ENCODE results near the gene ARF5.

ARF5 gene

GRCh38 chr7:127588697-127589482 lies 679 bp downstream of the ARF5 start:
- DNase-seq (ENCODE audit: low read depth, low spot score): no peak

DNA sequence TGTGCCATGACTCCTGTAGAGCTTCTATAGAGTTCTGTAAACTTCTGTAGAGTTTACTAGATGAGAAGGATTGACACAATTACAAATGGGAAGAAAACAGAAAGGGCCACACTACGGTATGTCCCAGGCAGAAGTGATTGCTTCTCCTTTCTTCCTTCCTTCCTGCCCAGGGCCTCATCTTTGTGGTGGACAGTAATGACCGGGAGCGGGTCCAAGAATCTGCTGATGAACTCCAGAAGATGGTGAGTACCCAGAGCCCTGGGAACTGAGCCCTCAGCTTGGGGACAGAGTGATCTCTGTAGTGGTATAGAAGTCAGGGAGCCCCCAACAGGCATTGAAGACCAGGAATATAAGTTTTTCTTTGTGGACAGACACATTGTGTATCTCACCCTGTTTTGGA lies 1.7 kb downstream of the ARF5 start:
- no peak for DNase-seq (ENCODE audit: low read depth, low spot score)

- no peak for DNase-seq (ENCODE audit: low read depth, low spot score)
Observed at GRCh38 chr7:127591189-127591588, 3.0 kb downstream of the ARF5 start.

DNA sequence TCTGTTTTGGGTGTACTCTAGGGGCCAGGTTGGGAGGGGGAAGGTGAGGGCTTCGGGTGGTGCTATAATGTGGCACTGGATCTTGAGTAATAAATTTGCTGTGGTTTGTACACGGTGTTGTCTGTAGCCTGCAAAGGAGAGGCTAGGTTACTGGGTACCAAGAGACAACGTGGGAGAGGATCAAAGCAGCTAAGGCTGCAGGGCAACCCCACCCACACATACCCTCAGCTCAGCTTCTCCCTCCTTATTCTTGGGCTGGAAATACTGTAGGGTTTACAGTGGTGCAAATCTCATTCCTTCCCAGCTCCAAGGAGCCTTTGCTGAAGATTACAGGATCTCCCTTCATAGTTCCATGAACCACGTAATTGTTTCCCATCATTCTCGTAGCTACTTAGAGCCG lies 3.4 kb downstream of the ARF5 start:
- DNase-seq (ENCODE audit: low read depth, low spot score): no peak

GRCh38 chr7:127592550-127592949 lies 4.3 kb downstream of the ARF5 start:
- DNase-seq (ENCODE audit: low read depth, low spot score): no peak

DNA sequence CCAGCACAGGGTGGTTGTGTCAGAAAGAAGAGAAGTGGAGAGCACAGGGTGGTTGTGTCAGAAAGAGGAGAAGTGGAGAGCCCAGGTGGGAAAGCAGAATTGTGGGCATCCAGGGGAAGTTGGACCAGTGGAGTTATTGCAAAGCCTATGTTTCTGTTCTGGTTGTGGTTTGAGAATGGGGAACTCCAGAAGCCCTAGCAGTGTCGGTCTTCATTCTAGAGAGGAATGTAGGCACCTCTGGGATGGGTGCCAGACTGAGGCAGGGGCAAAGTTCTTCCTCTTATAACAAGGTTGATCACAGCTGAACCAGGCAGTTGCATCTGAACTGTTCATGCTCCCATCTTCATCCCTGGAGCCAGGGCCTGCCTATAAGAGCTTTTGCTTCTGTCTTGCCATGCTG lies 6.3 kb downstream of the ARF5 start:
- DNase-seq (ENCODE audit: low read depth, low spot score): no peak

GRCh38 chr7:127595737-127596136 lies 7.5 kb downstream of the ARF5 start:
- DNase-seq (ENCODE audit: low read depth, low spot score): no peak

- DNase-seq (ENCODE audit: low read depth, low spot score): no peak
Observed at GRCh38 chr7:127598318-127598717, 10.1 kb downstream of the ARF5 start.

DNA sequence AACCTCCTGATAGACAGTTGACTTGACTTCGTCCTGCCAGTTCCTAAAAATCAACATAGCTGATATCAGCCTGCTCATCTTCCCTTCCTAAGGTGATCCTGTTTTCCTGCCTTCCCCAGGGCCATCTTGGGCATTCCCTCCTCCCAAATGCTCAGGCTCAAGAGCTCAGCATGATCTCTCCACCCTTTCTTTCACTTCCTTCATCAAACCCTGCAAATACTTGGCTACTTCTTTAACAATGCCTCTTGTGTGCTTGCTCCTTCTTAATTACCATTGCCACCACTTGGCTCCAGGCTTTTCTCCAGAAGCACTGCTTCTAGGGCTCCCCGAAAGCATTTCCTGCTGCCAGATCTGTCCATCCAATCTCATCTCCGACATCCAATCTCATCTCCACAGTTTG lies 12.7 kb downstream of the ARF5 start:
- no peak for DNase-seq (ENCODE audit: low read depth, low spot score)

DNA sequence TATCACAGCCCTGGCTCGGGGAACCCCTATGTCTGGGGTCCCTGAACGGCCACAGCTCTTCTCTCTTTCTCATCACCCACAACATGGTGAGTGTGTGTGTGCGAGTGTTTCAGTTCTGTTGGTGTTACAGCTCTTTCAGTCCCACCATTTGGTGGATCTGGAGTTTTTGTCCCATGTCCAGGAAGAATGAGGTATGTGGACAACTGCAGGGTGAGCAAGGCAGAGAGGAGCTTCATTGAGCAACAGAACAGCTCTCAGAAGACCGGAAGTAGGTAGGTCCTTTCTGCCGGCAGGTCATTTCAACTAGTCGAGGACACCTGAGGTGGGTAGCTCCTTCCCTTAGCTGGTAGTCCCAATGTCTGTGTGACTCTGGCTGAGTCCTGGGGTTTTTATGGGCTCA lies 20.2 kb downstream of the ARF5 start:
- DNase-seq (ENCODE audit: low read depth, low spot score): no peak

- no peak for DNase-seq (ENCODE audit: low read depth, low spot score)
Observed at GRCh38 chr7:127609297-127609696, 21.1 kb downstream of the ARF5 start.

DNA sequence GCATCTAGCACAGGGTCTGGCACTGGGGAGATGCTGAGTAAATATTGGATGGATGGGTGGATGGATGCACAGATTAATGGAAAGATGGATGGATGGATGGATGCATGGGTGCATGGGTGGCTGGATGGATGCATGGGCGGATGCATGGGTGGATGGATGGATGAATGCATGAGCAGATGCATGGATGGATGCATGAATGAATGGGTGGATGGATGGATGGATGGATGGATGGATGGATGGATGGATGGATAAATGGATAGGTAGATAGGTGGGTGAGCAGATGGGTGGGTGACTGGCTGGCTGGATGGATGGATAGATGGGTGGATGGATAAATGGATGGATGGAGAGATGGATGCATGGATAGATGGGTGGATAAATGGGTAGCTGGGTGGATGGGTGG lies 24.1 kb downstream of the ARF5 start:
- DNase-seq (ENCODE audit: low read depth, low spot score): no peak

DNA sequence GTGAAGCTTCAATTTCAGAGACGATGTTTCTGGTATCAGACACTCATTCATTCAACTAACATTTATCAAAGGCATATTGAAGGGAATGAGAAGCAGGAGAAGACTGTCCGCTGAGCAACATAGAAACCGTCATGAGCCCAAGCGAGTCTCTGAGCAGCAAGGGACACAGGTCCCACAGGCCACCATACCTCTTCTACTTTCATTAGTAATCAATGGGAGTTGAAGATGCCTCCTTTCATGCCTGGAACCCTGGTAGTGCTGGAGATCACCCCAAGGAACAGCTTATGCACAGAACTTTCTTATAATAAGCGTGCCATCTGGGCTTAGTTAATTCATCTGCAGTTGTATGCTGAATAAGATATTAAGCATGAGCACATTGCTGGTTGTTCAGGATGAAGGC lies 28.5 kb downstream of the ARF5 start:
- no peak for DNase-seq (ENCODE audit: low read depth, low spot score)

DNA sequence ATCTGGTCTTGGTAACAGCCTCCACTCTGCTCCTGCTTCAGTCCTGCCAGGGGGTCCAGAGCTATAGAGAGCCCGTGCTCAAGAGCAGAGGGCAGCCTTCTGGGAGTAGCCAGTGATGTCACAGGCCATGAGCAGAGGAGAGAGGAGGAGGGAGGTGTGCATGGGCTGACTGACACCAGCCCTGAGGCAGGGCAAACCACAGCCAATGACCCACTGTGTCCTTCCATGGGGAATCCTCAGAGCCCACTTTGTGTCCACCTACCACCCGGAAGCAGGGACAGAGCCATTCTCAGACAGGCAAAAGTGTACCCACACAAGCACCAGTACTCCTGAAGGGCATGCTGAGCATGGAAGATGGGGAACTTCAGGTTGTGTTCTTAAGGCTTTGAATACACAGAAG lies 29.8 kb downstream of the ARF5 start, which contains the start of gene PAX4:
PAX4 (minus strand) TSS at position 101 of the 400 bp plus-strand sequence. CDS start 2,214 bp downstream, outside the sequence.
- DNase-seq (ENCODE audit: low read depth, low spot score): no peak

- DNase-seq (ENCODE audit: low read depth, low spot score): no peak
Observed at GRCh38 chr7:127618775-127619174, 30.6 kb downstream of the ARF5 start.

DNA sequence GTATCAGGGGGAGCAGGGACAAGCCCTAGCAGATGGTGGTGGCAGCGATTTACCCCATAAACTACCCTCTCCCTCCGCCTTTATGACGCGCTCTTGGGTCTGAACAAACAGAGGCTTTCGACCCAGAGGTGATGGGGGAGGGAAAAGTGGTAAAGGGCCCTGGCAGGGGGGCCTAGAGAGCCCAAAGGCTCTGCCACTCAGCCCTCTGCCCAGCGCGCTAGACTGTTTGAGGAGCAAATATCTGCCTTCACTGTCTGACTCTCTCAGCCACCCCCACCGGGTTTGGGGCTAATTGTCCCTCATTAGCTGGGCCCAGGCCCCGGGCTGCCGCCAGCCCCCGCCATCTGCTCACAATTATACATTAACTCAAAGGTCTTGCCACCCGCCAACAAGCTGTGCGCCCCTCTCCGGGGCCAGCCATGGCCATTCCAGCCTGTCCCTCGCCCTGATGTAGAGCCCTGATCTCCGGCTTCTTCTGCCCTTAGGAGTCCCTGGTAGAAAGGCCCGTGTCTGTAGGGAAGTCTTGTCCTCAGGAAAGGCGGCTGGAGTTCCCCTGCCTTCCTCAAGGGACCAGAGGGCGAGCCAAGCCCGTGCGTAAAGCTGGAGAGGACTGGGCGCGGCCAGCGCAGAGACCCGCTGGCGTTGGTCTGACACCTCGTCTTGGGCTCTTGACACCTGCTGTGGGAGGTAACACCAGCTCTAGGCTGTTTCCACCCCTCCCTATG lies 31.6 kb downstream of the ARF5 start:
- no peak for DNase-seq (ENCODE audit: low read depth, low spot score)

GRCh38 chr7:127620406-127621233 lies 32.4 kb downstream of the ARF5 start:
- DNase-seq (ENCODE audit: low read depth, low spot score): no peak

DNA sequence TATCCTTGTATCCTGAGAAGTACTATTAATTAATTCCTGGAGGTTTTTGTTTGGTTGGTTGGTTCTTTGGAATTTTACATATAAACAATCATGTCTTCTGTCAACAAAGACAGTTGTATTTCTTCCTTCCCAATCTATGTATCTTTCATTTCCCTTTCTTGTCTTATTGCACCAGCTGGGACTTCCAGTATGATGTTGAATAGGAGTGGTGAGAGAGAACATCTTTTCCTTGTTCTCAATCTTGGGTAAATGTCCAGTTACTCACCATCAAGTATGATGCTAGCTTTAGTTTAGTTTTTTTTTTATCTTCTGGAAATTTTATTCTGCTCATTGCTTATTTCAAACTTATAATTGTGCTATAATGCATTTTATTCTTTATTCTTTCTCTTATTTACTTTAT lies 37.1 kb downstream of the ARF5 start:
- no peak for DNase-seq (ENCODE audit: low read depth, low spot score)

GRCh38 chr7:127628445-127628844 lies 40.2 kb downstream of the ARF5 start:
- DNase-seq (ENCODE audit: low read depth, low spot score): no peak

GRCh38 chr7:127629268-127629854 lies 41.1 kb downstream of the ARF5 start:
- DNase-seq (ENCODE audit: low read depth, low spot score): no peak

DNA sequence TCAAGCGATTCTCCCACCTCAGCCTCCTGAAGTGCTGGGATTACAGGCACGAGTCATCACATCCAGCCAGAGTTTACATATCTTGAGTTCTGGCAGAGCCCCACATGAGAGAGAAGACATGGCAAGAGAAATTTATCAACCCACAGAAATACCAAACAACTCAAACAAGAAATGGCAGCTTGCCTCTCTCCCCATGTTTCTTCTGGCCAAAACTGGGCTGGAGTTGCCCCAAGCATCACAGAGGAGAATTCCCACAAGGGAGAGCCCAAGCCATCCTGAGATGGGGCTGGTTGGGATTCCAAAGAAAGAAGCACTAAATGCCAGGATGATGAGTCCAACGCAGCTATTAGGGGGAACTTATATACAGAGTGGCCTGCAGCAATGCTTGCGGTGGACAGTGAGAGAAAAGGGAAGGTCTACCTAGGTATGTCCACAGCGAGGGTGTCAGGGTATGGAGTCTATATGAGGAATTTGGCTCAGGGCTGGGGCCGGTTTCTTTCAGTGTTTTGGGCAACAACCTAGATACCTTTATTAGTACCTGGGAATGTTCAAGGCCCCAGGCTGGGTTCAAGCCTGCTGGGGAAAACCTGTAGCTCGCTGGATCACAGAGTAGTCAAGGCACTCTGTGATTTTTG lies 44.2 kb downstream of the ARF5 start:
- no peak for DNase-seq (ENCODE audit: low read depth, low spot score)
